SK-N-SH (cell line): ENCODE results near the gene POLR2B. TPM values are rescaled to one million over a fixed set of nuclear protein-coding genes. Genes with fewer than 3 reads are reported as not detected.

ENCODE experiments used
- CTCF ChIA-PET: fragments of 300-600, 350-600 bp; formaldehyde crosslinking; extraction: SDS; loops from one replicate; lab custom pipeline; 2021; lab: Yijun Ruan, JAX
- POLR2A ChIA-PET: fragments of 350-600 bp; sonication (Branson Sonifier 250); formaldehyde crosslinking; extraction: SDS; loops from one replicate; lab custom pipeline; 2020; ENCODE audit warnings: antibody characterized with exemption, inconsistent platforms; lab: Yijun Ruan, JAX
- DNase-seq: peaks from one replicate; pipeline ENCODE4 v3.0.0; 2012
- H2AFZ ChIP-seq: fragments of 200-600 bp; sonication (generic); 2 replicates; pipeline ENCODE4 v1.8.1; 2016; ENCODE audit warnings: antibody characterized with exemption, mild to moderate bottlenecking, low read depth
- H3F3A ChIP-seq: fragments of 200-600 bp; sonication (generic); replicated peaks from 2 replicates; pipeline ENCODE3; 2016; ENCODE audit warnings: antibody characterized with exemption, mild to moderate bottlenecking; ENCODE audit not compliant: insufficient read depth
- H3K27ac ChIP-seq, 2 experiments: fragments of 200-500 bp in 1 of 2; fragments of 200-600 bp in 1 of 2; sonication (Bioruptor generic) in 1 of 2; sonication (generic), shearing (Covaris generic) in 1 of 2; 2 replicates each; pipeline versions ENCODE4 v1.5.1 to v1.6.1; 2014 to 2016; ENCODE audit warnings: low read depth in 2 of 2, inconsistent platforms in 1 of 2, low read length in 1 of 2, mild to moderate bottlenecking in 1 of 2, mixed read lengths in 1 of 2
- H3K27me3 ChIP-seq: fragments of 200-600 bp; sonication (generic), shearing (Covaris generic); 2 replicates; pipeline ENCODE4 v1.6.1; 2016; ENCODE audit warnings: mixed run types; ENCODE audit not compliant: insufficient read depth
- H3K36me3 ChIP-seq, 2 experiments: fragments of 200-500 bp in 1 of 2; fragments of 200-600 bp in 1 of 2; sonication (Bioruptor generic) in 1 of 2; sonication (generic) in 1 of 2; replicated peaks in 1 of 2; 2 replicates each; pipeline versions ENCODE3 to v1.5.1; 2014 to 2016; ENCODE audit warnings: low read length in 1 of 2, mild to moderate bottlenecking in 1 of 2; ENCODE audit not compliant: insufficient read depth in 2 of 2, control insufficient read depth in 1 of 2
- H3K4me1 ChIP-seq, 2 experiments: fragments of 200-500 bp in 1 of 2; fragments of 200-600 bp in 1 of 2; sonication (Bioruptor generic) in 1 of 2; sonication (generic), shearing (Covaris generic) in 1 of 2; 2 replicates each; pipeline versions ENCODE4 v1.5.1 to v1.6.1; 2014 to 2016; ENCODE audit warnings: low read depth in 1 of 2, low read length in 1 of 2, mixed run types in 1 of 2; ENCODE audit not compliant: insufficient read depth in 2 of 2, control insufficient read depth in 1 of 2
- H3K4me2 ChIP-seq: fragments of 200-600 bp; sonication (generic), shearing (Covaris generic); 2 replicates; pipeline ENCODE4 v1.6.1; 2017; ENCODE audit warnings: mixed run types
- H3K4me3 ChIP-seq, 2 experiments: fragments of 200-500 bp in 1 of 2; fragments of 200-600 bp in 1 of 2; sonication (Bioruptor generic) in 1 of 2; sonication (generic), shearing (Covaris generic) in 1 of 2; 2 replicates each; pipeline versions ENCODE4 v1.5.1 to v1.8.1; 2014 to 2016; ENCODE audit warnings: low read depth in 2 of 2, inconsistent platforms in 1 of 2, low read length in 1 of 2, mild to moderate bottlenecking in 1 of 2, mixed read lengths in 1 of 2, moderate library complexity in 1 of 2
- H3K79me2 ChIP-seq: fragments of 200-600 bp; sonication (generic); 2 replicates; pipeline ENCODE4 v1.8.1; 2017; ENCODE audit warnings: mild to moderate bottlenecking; ENCODE audit not compliant: insufficient read depth
- H3K9ac ChIP-seq: fragments of 200-600 bp; sonication (generic); 2 replicates; pipeline ENCODE4 v1.6.1; 2017; ENCODE audit warnings: mixed run types
- H3K9me2 ChIP-seq: fragments of 200-600 bp; sonication (generic); 2 replicates; pipeline ENCODE4 v1.6.1; 2017; ENCODE audit warnings: mixed run types
- H3K9me3 ChIP-seq: fragments of 200-600 bp; sonication (generic); 2 replicates; pipeline ENCODE4 v1.6.1; 2017; ENCODE audit warnings: mixed run types, mild to moderate bottlenecking, moderate library complexity
- H4K20me1 ChIP-seq: fragments of 200-600 bp; sonication (generic); 2 replicates; pipeline ENCODE4 v1.6.1; 2017; ENCODE audit warnings: mild to moderate bottlenecking, mixed run types; ENCODE audit not compliant: insufficient read depth
- CHD2 ChIP-seq: fragments of 150-350 bp; IDR thresholded peaks from 2 replicates; pipeline ENCODE4 v1.6.1; 2018; ENCODE audit warnings: low read length; ENCODE audit not compliant: partially characterized antibody
- EZH2phosphoT487 ChIP-seq: fragments of 200-600 bp; sonication (generic); IDR thresholded peaks from 2 replicates; pipeline ENCODE4 v1.6.1; 2017; ENCODE audit warnings: low read depth, mixed run types, mild to moderate bottlenecking, antibody characterized with exemption, moderate library complexity, borderline replicate concordance
- FOXJ3 ChIP-seq: sonication (generic); formaldehyde crosslinking; IDR thresholded peaks from 2 replicates; pipeline ENCODE4 v1.5.1; 2020; ENCODE audit warnings: mild to moderate bottlenecking, missing genetic modification reagents
- GABPA ChIP-seq: IDR thresholded peaks from 2 replicates; pipeline ENCODE4 v1.4.0; 2012; ENCODE audit warnings: low read depth, mild to moderate bottlenecking
- GATA2 ChIP-seq: sonication (generic); formaldehyde crosslinking; IDR thresholded peaks from 2 replicates; pipeline ENCODE4 v1.5.0; 2020; ENCODE audit warnings: mild to moderate bottlenecking, missing genetic modification reagents
- MAX ChIP-seq: IDR thresholded peaks from 2 replicates; pipeline ENCODE4 v1.4.0; 2012; ENCODE audit warnings: low read depth
- NFIC ChIP-seq: IDR thresholded peaks from 2 replicates; pipeline ENCODE4 v1.4.0; 2012; ENCODE audit warnings: borderline replicate concordance
- PBX3 ChIP-seq: IDR thresholded peaks from 2 replicates; pipeline ENCODE4; 2012
- POLR2AphosphoS5 ChIP-seq: IDR thresholded peaks from 2 replicates; pipeline ENCODE4 v1.6.1; 2012; ENCODE audit warnings: low read depth, low read length
- RCOR1 ChIP-seq: fragments of 150-350 bp; IDR thresholded peaks from 2 replicates; pipeline ENCODE4 v1.6.1; 2017; ENCODE audit warnings: antibody characterized with exemption, low read length
- RFX5 ChIP-seq: IDR thresholded peaks from 2 replicates; pipeline ENCODE4 v1.6.1; 2012; ENCODE audit warnings: mild to moderate bottlenecking, improper control_type of control experiment, low read length
- WGBS: methylation state at CpG from one replicate; pipeline ENCODE4 v1.1.6; 2017; ENCODE audit warnings: low lambda C conversion rate; 5-methylcytosine and 5-hydroxymethylcytosine counted together
- polyA plus RNA-seq, 3 experiments: library from polyadenylated mRNA; depleted of rRNA; stranded (reverse); fragments of >200 nt; gene quantifications; 2 replicates each; pipeline ENCODE4 v1.2.3, GENCODE V29; 2012
- small RNA-seq, 7 experiments: library from RNA; depleted of rRNA; stranded (forward); fragments of <200 nt; gene quantifications; one replicate each; pipeline ENCODE3, GENCODE V24; 2012
- TF ChIP-seq, protein P1 (sequence below): fragments of 150-350 bp; IDR thresholded peaks from 2 replicates; pipeline ENCODE4 v1.6.1; 2016; ENCODE audit warnings: mild to moderate bottlenecking, low read depth, low read length

The POLR2B gene
- polyA plus RNA-seq, 1 of the 3 experiments (the other 2 are of a cell fraction): 58.5 TPM

GRCh38 chr4:57078685-57079521 is 100.2 kb downstream of the POLR2B start:
- ChIA-PET CTCF (interaction anchor here (1.1 to 2.2 kb wide), 2 partner anchors 38 to 85 kb away, joined by 4 to 8 read pairs; no protein-coding TSS in a partner anchor), POLR2A (interaction anchor here (0.6 kb wide), 1 partner anchor 88 kb away, joined by 3 read pairs; no protein-coding TSS in a partner anchor)
- peak overlapping the region in 1 of 2 experiments; percentile 91; a peak in 2 of 4 replicates for H3K27ac ChIP-seq
- no peaks in the 10 kb centered on the region for H3K36me3 ChIP-seq
- H4K20me1 ChIP-seq: no peaks in the 10 kb centered on the region
- H3K9me3 ChIP-seq: no peaks in the 10 kb centered on the region
- H2AFZ ChIP-seq: peak overlapping the region; percentile 27; the same call in 1 of the 2 replicates
- H3K9ac ChIP-seq: peak overlapping the region; percentile 34; the same call in 1 of the 2 replicates
- H3K4me2 ChIP-seq: no peak overlapping the region
- no peaks in the 10 kb centered on the region for H3K9me2 ChIP-seq
- H3K27me3 ChIP-seq: no peaks in the 10 kb centered on the region
- H3K79me2 ChIP-seq: no peaks in the 10 kb centered on the region
- WGBS: 61% methylated on average over 9 of the region's 10 CpGs
- H3K4me1 ChIP-seq: peaks cover 0 to 24% of the 10 kb centered on the region in 2 experiments; a peak in 2 of 4 replicates
- peaks cover 56% of the 10 kb centered on the region for H3F3A ChIP-seq
- DNase-seq: no peak
- no peak overlapping the region for H3K4me3 ChIP-seq
- TF ChIP-seq NFIC: no peak
- no peak for TF ChIP-seq EZH2phosphoT487
- TF ChIP-seq GABPA: no peak
- TF ChIP-seq, protein P1, sequence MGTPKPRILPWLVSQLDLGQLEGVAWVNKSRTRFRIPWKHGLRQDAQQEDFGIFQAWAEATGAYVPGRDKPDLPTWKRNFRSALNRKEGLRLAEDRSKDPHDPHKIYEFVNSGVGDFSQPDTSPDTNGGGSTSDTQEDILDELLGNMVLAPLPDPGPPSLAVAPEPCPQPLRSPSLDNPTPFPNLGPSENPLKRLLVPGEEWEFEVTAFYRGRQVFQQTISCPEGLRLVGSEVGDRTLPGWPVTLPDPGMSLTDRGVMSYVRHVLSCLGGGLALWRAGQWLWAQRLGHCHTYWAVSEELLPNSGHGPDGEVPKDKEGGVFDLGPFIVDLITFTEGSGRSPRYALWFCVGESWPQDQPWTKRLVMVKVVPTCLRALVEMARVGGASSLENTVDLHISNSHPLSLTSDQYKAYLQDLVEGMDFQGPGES: no peak
- TF ChIP-seq GATA2 (CRISPR knock-in tag): no peak
- TF ChIP-seq POLR2AphosphoS5: no peak
- TF ChIP-seq RCOR1: no peak
- TF ChIP-seq FOXJ3 (CRISPR knock-in tag): no peak
- no peak for TF ChIP-seq MAX
- no peak for TF ChIP-seq RFX5
- no peak for TF ChIP-seq PBX3
- TF ChIP-seq CHD2: no peak

Small RNA genes lying within 50 kb of the gene (small RNA-seq; reads per million reads assigned to genes)
- gene RNU6-998P: 0 reads per million in 7 experiments

Other genes starting within 250 kb of the POLR2B start
- gene SPINK2, start 157.2 kb upstream of the POLR2B start, polyA plus RNA-seq (2012; rRNA removed): not detected in 2 replicates
- 6.0 and 7.9 TPM in 2 replicates for gene REST, start 71.0 kb upstream of the POLR2B start, polyA plus RNA-seq (2012; rRNA removed)
- 11.8 and 12.8 TPM in 2 replicates for gene NOA1, start 1.3 kb upstream of the POLR2B start, polyA plus RNA-seq (2012; rRNA removed)
- gene IGFBP7, start 131.5 kb downstream of the POLR2B start, polyA plus RNA-seq (2012; rRNA removed): 0.38 and 0.71 TPM in 2 replicates